ENCODE data around the gene HSD11B2. TPM values are rescaled to one million over a fixed set of nuclear protein-coding genes. Genes with fewer than 3 reads are reported as not detected.

HSD11B2 gene
- total RNA-seq, 1 experiment from 2014 or later: 33.5 TPM

- H3K4me1 ChIP-seq (ENCODE audit: insufficient read depth, low read length): no peaks in the 10 kb centered on the region
- no peaks in the 10 kb centered on the region for H3K23me2 ChIP-seq (ENCODE audit: insufficient read length, low read depth, low read length, poor library complexity, severe bottlenecking)
- H2BK5ac ChIP-seq (ENCODE audit: insufficient read length, low read length): no peak overlapping the region
- no peaks in the 10 kb centered on the region for H3K27me3 ChIP-seq (ENCODE audit: insufficient read depth, low read length)
- Mint-ChIP-seq H3K9me3 (no peaks in the 10 kb centered on the region), H3K4me3 (no peak overlapping the region), H3K36me3 (ENCODE audit: insufficient read depth in 1 of 3, low read depth in 3 of 3) (no peaks in the 10 kb centered on the region), H3K4me1 (peaks cover 4 to 7% of the 10 kb centered on the region in 2 experiments), H3K27me3 (ENCODE audit: low read depth) (no peaks in the 10 kb centered on the region), H3K27ac (no peak overlapping the region; a peak in 1 of 7 replicates)
- no peak overlapping the region for H2BK15ac ChIP-seq (ENCODE audit: low read depth, low read length)
- no peak overlapping the region for H3K56ac ChIP-seq (ENCODE audit: insufficient read length, low read depth, low read length)
- no peak overlapping the region for H3K4me2 ChIP-seq (ENCODE audit: insufficient read depth, insufficient read length, low read length)
- no peak overlapping the region for H3K18ac ChIP-seq (ENCODE audit: insufficient read length, low read depth, low read length)
- no peak overlapping the region for H3T11ph ChIP-seq (ENCODE audit: low read length)
- no peak overlapping the region for H3K23ac ChIP-seq (ENCODE audit: insufficient read length, low read depth, low read length)
- no peak for TF ChIP-seq CTCF (conservative IDR thresholded peaks at IDR 0.05)
- no peaks in the 10 kb centered on the region for H3K9me3 ChIP-seq (ENCODE audit: control insufficient read depth, low read depth, low read length)
- H3K14ac ChIP-seq (ENCODE audit: insufficient read depth, low read length): no peak overlapping the region
- H2BK20ac ChIP-seq (ENCODE audit: low read depth, low read length, poor library complexity, severe bottlenecking): no peak overlapping the region
- no peak overlapping the region for H2AFZ ChIP-seq (ENCODE audit: low read length)
- no peaks in the 10 kb centered on the region for H4K20me1 ChIP-seq (ENCODE audit: control insufficient read depth, insufficient read depth, insufficient read length)
- no peaks in the 10 kb centered on the region for H3K79me2 ChIP-seq (ENCODE audit: insufficient read depth, low read length)
- no peak for DNase-seq
- H4K8ac ChIP-seq (replicated peaks; ENCODE audit: insufficient read length, low read depth, low read length): no peak overlapping the region
- H2AK5ac ChIP-seq (ENCODE audit: insufficient read length, low read length): no peak overlapping the region
- H3K27ac ChIP-seq (ENCODE audit: insufficient read length, low read depth, low read length): no peak overlapping the region
- H3K9ac ChIP-seq (ENCODE audit: extremely low read depth, insufficient read length, low read length): no peak overlapping the region
- H4K91ac ChIP-seq (ENCODE audit: insufficient read length, low read depth, low read length): no peak overlapping the region
- WGBS (ENCODE audit: extremely low coverage, insufficient read length, low lambda C conversion rate): no CpG with 5 or more reads among the region's 5 CpGs
- no peak overlapping the region for H4K5ac ChIP-seq (ENCODE audit: insufficient read length, low read depth, low read length)
- no peak overlapping the region for H2BK12ac ChIP-seq (ENCODE audit: insufficient read length, low read depth, low read length)
- no peak overlapping the region for H3K4ac ChIP-seq (ENCODE audit: low read depth, low read length)
- no peak overlapping the region for H2BK120ac ChIP-seq (ENCODE audit: low read depth, low read length, poor library complexity, severe bottlenecking)
- H3K79me1 ChIP-seq (ENCODE audit: insufficient read depth, low read depth, low read length, poor library complexity, severe bottlenecking): no peaks in the 10 kb centered on the region
Measured at GRCh38 chr16:67462279-67462655, 31.3 kb downstream of the HSD11B2 start.

All from H9 (cell line).